Left ventricle myocardium superior (tissue), 1 donor: ENCODE results near the gene CPT1A. TPM values are rescaled to one million over a fixed set of nuclear protein-coding genes. Genes with fewer than 3 reads are reported as not detected.
A peak's percentile ranks its signal among the peaks of the same experiment; 100 is the strongest.

ENCODE experiments used
- ATAC-seq: fragments of 200-7000 bp; cut with Tn5 transposase; one replicate; pipeline ENCODE4 v1.9.1; 2020; ENCODE audit warnings: mild to moderate bottlenecking, moderate library complexity
- DNase-seq: peaks from one replicate; pipeline ENCODE4 v3.0.0-alpha.2; 2020
- intact Hi-C: fragments of 100-400 bp; cut with micrococcal nuclease; formaldehyde crosslinking; loops from one replicate; pipeline ENCODE4 v1.11.0; 2022
- total RNA-seq: library from RNA; stranded (reverse); fragmentation: NEBNext Ultra II Directional; extraction: Animal tissue kit (Norgen Biotek cat#: 25700); gene quantifications from one replicate; pipeline ENCODE4 v1.2.1, GENCODE V29; 2021
- donor health status: DM: no; HTN: yes; CAD: no; lungs with severe emphysema.

Gene CPT1A
- total RNA-seq, 1 donor from 2014 or later: 81.7 TPM

DNA sequence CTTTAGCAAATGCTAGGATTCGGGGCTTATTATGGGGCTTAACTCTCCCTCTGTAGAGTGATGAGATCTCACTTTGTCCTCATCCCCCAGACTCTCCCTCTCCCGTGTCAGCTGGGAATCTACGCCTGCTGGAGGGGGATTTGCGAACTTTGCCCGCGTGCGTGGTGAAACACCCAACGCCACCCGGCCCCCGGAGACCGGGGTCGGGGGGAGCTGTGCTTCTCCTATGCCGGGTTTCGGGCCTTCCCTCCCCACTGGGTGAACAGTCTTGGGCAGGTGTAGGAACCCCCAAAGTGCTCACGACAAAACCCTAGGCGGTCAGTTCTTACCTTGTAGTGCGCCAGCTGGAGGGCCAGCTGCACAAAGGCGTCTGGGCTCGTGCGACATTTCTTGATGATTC is 68.8 kb downstream of the CPT1A start:
- DNase-seq (no peak), ATAC-seq (no peak)
- intact Hi-C loops: no loop called here

DNA sequence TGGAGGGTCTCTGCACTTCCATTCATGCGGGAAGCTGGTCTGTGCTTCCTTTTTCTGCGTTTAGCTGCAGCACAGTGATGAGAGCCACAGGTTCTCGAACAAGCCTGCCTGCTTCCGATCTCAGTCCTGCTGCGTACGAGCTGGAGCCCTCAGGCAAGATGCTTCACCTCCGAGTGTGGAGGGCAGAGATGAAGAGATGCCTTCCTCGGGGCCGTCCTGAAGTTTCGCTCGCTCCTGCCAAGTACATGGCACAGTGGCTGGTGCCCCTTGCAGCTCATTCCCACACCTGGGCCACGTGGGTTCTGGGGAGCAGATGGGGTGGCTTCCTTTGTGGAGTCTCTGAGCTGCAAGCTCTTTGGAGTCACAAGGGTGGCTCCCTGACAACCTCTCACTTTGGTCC is 70.9 kb downstream of the CPT1A start:
- ATAC-seq (no peak), DNase-seq (no peak)
- intact Hi-C loops: no loop called here

DNA sequence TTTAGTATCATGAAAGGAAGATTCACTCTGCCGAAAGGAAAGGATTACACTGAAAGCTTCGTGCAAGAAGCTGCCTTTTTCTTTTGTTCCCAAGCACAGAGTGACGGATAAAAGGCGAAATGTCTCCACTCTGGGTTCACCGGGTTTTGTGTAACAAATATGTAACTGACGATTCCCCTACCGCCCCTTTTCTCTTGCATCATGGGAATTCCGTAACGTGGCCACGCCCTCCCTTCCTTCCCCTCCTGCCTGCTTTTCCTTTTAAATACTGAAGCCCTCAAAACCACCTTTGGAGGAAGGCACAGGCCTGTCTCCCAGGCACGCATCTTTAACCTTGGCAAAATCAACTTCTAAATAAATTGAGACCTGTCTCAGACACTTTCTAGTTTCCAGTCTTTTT is 74.0 kb downstream of the CPT1A start:
- intact Hi-C loops: no loop called here
- no peak for DNase-seq
- ATAC-seq: no peak

DNA sequence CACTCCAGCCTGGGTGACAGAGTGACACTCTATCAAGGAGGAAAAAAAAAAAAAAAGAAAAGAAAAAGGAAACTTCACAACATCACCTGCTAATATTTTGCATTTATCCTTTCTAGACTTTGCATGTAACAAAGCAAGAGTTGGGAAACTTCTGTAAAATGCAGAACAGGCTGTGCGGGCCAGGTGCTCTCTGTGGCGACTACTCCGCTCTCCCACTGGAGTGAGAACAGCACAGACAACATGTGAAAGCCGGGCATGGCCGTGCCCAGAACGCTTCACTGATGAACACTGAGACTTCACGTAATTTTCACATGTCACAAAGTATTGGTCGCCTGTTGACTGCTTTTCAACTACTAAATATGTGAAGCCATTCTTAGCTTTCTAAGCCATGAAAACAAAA is 74.9 kb downstream of the CPT1A start:
- ATAC-seq (no peak), DNase-seq (no peak)
- intact Hi-C loops: no loop called here

DNA sequence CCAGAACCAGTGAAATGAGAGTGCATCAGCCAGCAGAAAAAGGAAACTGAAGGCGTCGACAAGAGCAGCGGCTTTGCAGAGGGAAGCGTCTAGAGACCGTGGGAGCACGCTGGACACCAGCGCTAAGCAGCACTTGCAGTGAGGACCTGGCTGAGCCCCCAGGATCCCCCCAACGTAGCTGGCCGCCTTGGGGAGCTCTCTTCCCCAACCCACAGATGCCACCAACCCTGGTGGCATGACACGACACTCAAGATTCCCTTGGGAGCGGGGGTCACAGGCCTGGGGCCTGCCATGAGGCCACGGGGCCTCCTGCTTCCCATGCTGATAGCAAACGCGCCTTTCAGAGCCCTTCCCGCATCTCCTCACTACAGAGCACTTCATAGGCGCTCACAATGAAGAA is 77.0 kb downstream of the CPT1A start:
- ATAC-seq (no peak), DNase-seq (no peak)
- intact Hi-C loops: no loop called here

DNA sequence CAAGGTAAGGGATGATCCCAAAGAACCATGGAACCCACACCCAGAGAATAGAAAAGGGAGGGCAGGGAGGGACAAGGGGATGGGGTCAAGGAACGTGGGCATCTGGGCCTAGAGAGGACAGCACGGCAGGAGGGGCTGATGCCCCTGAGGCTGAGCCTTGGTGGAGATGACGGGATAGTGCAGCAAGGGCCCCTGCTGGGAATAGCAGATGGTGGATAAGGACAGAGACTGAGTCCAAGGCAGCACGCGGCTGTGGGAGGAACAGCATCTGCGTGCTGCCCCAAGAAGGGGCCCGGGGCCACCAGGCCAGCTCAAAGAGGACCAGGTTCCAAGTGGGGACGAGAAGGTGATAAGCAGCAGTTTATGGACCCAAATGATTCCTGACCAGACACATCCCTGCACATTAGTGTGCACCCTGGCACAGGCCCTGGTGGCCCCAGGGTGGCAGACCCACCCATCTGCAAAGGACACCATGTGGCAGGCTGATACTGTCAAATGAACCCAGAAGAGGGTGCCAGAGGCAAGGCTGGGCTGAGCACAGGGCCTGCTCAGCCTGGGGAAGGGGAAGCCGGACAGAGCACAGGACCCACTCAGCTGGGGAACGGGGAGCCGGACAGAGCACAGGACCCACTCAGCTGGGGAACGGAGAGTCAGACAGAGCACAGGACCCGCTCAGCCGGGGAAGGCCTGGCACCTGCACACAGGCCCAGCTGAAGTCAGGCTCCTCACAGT is 77.6 kb downstream of the CPT1A start:
- intact Hi-C loops: no loop called here
- peak; percentile 58 for ATAC-seq
- DNase-seq: no peak

DNA sequence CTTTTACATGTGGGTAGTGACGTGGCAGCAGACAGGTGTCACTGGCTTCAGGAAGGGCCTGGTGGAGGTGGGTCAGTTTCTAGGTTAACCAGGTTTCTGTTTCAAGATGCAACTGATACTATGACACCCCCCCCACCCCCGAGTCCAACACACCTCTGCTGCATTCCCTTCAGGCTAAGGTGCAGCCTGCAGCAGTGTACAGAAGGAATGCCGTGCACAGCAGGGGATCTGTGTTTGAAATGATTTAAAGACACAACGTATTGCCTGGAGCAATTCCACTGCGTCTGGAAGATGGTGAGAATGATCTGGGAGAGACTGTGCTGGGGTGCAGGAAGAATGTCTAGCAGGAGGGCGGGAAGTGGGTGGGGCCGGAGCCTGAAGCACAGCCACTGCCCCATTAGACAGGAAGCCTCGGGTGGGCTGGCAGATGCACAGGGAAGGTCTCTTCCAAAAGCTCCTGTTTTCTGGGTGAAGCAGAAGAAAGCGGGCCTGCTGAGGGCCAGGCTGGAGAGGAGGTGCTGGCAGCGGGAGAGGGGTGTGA is 78.5 kb downstream of the CPT1A start:
- intact Hi-C loops: no loop called here
- no peak for ATAC-seq

DNA sequence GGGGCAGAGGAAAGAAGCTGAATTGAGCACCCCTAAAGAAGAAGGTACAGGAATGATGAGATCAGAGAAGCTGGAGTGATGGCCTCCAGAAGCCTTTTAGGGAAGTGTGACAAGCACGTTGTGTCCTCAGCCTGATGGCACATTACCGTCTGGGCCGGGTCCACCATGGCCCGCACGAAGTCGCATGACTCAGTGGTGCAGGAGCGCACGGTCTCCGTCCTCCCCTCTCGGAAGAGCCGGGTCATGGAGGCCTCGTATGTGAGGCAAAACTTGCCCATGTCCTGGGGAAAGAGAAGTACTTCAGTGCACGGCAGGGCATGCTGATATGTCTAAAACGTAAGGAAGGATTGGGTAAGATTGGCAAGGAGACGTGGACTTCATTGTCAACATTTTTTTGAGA is 79.2 kb downstream of the CPT1A start:
- intact Hi-C loops: no loop called here
- ATAC-seq: no peak
- no peak for DNase-seq

More for the DNA sequence above, 78.5 kb downstream of the CPT1A start:
- no peak for DNase-seq

DNA sequence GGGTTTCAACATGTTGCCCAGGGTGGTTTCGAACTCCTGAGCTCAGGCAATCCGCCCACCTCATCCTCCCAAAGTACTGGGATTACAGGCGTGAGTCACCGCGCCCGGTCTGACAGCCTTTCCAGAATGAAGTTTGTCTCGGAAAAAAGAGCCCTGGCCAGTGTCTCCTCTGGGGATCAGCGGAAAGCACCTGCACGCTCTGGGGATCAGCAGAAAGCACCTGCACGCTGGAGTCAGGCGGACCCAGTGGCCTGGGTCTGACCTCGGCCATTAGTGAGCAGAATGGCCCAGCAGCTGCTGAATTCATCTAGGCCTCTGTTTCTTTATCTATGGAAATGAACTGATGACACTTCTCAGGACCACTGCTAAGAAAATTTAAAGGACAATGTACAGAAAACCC is 79.9 kb downstream of the CPT1A start:
- ATAC-seq: no peak
- intact Hi-C loops: no loop called here
- no peak for DNase-seq

DNA sequence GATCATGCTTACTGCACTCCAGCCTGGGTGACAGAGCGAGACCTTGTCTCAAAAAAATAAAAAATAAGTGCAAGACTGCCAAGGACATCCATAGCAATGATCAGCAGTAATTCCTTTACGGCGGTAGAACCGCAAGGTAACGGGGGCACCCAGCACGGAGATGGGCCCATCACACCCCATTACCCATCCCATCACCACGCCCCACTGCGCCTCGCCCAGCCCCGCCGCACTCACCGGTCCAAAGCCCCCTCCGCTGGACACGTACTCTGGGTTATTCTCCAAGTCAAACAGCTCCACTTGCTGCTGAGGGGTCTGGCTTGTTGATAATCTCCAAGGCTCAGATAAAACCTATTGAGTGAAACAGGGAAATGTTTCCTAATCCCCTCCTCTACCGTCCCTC is 81.7 kb downstream of the CPT1A start:
- DNase-seq: no peak
- no peak for ATAC-seq
- intact Hi-C loops: no loop called here

DNA sequence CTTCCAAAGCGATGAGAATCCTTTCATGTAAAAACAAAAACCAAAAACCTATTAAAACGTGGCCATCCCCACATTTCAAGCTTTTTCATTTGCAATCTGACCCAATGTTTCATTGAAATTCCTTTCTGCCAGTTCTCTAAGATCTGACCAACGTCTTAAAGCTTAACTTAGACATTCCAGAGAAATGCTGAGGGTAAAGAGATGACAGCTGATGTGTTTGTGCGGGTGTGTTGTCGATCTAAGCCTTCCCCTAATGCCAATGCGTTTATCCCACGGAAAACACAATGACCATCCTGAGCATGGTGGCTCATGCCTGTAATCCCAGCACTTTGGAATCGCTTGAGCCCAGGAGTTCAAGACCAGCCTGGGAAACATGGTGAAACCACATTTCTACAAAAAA is 84.0 kb downstream of the CPT1A start:
- intact Hi-C loops: no loop called here
- DNase-seq: no peak
- ATAC-seq: no peak

DNA sequence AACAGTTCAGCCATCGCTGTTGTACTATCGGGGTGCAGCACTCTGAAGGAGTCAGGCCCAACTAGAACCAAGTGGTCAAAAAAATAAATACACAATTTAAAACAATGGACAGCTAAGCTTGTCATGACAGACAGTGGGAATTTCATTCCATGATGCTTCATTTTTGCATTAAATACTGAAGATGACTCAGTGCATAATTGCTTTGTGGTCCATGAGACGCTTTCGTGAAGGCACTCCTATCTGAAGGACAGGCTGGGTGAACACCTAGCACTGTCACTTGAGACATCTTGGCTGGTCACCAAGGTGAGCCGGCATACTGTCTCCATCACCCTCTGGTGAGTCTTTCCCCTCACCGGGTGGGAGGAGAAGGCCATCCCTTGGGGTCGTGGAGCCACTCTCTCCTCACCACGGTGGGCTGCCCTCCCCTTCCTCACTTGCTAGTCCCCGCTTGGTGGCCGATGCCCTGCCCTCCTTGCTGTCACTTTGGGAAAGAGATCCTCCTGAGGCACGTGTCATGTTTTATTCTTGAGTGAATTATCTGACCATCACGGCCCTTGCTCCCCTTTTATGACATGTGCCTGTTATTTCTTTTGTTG is 85.4 kb downstream of the CPT1A start:
- DNase-seq: no peak
- intact Hi-C loops: no loop called here
- ATAC-seq: no peak

DNA sequence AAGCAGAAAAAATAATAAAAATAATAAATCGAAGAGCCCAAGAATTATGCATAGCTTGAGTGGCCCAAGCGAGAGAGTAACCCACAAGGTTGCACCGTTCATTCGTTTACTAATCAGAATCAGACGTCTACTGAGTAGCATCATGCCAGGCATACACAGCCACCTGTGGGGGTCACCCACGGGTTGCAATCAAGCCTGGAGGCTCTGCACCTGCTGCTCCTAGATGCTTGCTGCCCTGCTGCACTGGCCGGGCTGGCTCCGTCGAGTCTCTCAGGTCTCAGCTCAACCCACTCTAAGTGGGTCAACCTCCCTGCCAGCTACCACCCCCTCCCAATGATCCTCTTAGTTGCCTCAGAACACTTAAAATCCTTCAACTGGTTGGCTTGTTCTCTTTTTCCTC is 88.4 kb downstream of the CPT1A start:
- DNase-seq (no peak), ATAC-seq (no peak)
- intact Hi-C loops: no loop called here

DNA sequence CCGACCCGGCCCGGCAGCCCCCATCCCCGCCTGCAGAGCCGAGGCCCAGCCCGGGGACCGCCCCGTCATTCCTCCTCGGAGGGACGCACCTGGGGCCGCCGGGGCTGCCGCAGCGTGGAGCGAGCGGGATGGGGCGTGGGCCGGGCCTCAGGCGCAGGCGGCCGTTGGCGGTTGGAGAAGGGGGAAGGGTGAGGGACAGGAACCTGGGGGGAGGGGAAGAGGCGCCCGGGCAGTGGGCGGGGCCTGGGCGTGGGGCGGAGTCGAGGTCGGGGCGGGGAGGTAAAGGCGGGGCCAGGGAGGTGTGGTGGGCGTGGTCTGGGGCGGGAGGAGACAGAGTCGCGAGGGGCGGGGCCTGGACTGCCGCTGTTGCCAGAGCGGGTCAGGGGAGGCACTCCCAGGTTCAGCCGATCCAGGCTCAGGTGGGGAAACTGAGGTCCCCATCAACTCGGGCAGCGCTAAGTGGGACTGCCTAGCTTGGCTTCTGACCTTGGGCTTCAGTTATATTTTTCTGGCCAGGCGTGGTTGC is 90.3 kb downstream of the CPT1A start, which contains the start of gene TESMIN:
Gene TESMIN (minus strand): TSS at position 190 of the 526 bp plus-strand sequence. CDS start 860 bp downstream, outside the sequence.
- intact Hi-C loops: no loop called here
- DNase-seq: peak; percentile 90
- peak; percentile 95 for ATAC-seq

DNA sequence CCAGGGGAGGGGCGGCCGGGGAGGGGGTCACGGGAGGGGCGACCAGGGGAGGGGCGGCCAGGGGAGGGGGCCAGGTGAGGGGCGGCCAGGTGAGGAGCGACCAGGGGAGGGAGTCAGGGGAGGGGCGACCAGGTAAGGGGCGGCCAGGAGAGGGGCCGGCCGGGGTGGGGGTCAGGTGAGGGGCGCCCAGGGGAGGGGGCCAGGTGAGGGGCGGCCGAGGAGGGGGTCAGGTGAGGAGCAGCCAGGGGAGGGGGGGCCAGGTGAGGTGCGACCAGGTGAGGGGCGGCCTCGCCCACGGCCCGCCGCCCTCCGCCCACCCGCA is 90.8 kb downstream of the CPT1A start:
- ATAC-seq (no peak), DNase-seq (no peak)
- intact Hi-C loops: no loop called here

DNA sequence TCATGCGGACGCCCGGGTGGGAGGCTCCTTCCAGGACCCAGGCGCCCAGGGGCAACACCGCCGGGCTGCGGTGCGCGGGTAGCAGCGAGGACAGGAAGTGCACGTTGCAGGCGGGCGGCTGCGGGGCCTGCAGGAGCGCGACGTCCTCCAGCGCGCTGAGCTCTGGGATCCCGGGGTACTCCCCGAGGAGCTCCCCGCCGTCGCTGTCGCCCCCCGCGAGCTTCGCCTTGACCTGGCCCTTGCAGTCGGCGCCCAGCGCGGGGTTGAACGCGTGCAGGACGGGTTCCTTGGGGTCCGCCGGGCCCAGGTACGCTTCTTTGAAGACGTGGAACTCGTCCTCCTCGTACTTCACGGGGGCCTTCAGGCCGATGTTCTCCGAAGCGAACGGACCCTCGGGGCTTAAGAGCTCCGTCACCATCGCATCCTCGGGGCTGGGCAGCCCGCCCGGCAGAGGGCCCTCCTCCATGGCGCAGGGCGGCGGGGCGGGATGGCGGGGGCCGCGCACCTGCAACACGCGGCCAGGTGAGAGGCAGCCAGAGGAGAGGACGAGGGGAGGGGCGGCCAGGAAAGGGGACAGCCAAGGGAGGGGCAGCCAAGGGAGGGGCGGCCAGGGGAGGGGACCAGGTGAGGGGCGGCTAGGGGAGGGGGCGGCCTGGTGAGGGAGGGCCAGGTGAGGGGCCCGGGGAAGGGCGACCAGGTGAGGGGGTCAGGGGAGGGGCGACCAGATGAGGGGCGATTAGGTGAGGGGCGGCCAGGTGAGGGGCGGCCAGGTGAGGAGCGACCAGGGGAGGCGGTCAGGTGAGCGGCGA is 91.3 kb downstream of the CPT1A start:
- DNase-seq (peak; percentile 36), ATAC-seq (peak; percentile 6)
- intact Hi-C loops: no loop called here

DNA sequence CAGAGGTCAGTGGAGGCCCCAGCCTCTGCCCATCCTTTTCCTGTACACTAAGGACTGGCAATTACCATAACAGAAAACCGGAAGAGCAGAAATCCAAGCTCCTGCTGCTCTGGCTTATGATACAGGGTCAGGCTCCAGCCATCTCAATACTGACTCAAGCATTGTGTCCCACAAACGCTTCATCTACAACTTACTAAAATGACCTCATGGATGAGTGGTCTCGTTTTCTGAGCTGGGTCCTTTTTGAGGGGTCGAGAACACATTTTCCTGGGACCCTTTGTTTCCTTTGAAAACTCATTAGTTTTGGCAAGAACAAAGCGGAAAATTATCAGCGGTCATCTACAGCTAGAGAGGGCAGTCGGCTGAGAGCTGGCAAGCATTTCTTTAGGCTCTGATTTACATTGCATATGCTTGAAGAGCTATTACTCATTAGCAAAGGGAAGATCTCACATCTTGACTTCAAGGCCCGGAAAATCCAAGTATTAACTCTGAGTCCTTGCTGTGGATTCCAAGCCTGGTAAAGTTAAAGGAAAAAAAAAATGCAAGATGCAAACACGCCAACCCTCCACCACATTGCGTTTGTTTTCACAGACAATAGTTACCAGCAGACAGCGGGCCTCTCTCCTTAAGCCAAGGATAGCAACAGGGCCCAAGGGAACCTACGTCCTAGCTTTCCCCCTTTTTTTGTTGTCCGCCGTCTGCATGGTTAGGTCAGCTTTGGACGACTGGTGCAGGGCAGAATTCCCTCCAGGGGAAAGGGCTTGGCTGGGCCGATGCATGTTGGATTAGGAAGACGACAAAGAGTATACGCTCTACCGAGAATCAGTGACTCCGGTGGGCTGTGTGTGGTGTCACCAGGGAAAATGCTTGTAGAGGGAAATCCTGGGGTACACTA is 92.2 kb downstream of the CPT1A start:
- peak; percentile 7 for ATAC-seq
- intact Hi-C loops: no loop called here
- no peak for DNase-seq

DNA sequence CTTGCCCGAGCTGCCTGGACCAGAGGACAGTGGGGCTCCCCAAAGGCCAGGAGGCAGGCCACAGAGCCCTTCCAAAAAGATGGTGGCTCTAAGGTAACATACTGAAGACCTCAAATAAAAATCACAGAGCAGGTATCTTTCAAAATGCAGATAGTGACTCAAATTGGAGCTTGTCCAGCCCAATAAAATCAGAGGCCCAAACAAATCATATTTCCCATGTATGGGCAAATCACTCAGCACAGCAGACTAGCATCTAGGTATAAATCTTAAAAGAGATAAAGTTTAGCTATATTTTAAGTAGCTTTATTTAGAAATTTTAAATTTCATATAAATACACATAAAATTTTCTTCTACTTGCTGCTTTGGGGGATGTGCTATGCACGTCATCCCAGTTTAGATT is 93.7 kb downstream of the CPT1A start:
- ATAC-seq (no peak), DNase-seq (no peak)
- intact Hi-C loops: no loop called here

DNA sequence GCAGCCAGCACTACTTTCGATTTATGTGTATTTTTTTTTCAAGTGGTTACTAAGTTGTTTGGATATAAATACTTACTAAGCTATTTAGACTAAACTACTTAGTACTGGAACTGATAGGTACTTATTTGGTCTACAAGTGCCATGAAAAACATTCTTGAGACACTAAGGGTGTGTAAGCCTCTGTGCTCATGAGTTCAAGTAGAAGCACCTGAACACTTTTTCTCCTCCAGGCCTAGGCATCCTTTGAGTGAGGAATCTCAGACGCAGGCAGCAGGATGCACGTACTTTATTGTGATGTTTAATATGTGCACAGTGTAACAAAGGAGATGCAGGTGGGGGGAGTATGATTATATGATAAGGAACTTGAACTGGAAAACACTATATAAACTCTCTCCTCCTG is 98.2 kb downstream of the CPT1A start:
- ATAC-seq (no peak), DNase-seq (no peak)
- intact Hi-C loops: no loop called here
